ENCODE results near the gene BCKDHB. TPM values are rescaled to one million over a fixed set of nuclear protein-coding genes. Genes with fewer than 3 reads are reported as not detected.

The BCKDHB gene
- total RNA-seq, 1 experiment from 2014 or later: 24.3 TPM

DNA sequence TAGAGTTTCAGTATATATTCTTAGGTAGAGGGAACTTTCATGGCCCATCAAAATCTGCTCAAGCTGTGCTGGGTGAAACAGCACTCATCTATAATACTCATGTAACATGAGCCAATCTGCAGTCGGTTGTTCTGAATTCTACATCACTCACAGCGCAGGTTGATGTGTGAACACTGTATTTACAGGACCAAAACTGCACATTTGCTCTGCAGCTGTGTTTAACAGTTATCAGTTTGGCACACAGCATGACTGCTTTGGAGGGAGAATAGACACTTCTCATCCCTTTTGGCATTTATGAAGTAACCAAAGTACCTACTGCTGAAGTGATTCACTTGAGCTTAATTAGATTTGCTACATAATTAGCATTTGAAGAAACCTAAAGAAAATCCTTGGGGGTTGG, 225.1 kb downstream of the BCKDHB start (continued):
- TF ChIP-seq, protein P1, sequence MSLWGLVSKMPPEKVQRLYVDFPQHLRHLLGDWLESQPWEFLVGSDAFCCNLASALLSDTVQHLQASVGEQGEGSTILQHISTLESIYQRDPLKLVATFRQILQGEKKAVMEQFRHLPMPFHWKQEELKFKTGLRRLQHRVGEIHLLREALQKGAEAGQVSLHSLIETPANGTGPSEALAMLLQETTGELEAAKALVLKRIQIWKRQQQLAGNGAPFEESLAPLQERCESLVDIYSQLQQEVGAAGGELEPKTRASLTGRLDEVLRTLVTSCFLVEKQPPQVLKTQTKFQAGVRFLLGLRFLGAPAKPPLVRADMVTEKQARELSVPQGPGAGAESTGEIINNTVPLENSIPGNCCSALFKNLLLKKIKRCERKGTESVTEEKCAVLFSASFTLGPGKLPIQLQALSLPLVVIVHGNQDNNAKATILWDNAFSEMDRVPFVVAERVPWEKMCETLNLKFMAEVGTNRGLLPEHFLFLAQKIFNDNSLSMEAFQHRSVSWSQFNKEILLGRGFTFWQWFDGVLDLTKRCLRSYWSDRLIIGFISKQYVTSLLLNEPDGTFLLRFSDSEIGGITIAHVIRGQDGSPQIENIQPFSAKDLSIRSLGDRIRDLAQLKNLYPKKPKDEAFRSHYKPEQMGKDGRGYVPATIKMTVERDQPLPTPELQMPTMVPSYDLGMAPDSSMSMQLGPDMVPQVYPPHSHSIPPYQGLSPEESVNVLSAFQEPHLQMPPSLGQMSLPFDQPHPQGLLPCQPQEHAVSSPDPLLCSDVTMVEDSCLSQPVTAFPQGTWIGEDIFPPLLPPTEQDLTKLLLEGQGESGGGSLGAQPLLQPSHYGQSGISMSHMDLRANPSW (CRISPR knock-in tag; conservative IDR thresholded peaks at IDR 0.05; ENCODE audit: low read depth): no peak
- TF ChIP-seq, protein P2, sequence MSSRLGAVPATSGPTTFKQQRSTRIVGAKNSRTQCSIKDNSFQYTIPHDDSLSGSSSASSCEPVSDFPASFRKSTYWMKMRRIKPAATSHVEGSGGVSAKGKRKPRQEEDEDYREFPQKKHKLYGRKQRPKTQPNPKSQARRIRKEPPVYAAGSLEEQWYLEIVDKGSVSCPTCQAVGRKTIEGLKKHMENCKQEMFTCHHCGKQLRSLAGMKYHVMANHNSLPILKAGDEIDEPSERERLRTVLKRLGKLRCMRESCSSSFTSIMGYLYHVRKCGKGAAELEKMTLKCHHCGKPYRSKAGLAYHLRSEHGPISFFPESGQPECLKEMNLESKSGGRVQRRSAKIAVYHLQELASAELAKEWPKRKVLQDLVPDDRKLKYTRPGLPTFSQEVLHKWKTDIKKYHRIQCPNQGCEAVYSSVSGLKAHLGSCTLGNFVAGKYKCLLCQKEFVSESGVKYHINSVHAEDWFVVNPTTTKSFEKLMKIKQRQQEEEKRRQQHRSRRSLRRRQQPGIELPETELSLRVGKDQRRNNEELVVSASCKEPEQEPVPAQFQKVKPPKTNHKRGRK (CRISPR knock-in tag; IDR thresholded peaks at IDR 0.05; ENCODE audit: borderline replicate concordance): no peak

DNA sequence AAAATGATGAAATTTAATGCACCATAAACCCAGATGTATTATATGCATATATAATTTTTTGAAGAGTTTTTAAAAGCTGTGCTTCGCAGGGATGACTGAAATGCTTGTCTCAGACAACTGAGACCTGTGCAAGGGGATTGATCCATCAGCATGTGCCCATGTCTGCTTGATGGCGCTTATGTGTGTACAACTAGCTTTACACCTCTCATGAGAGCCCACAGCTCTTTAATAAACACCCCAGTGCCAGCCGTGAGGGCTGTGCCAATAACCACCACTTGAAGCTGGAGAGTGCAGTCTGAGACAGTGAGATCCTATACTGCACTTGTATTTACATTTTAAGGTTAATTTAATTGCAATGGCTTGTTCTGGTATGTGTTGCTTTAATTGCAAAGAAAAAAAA, 225.5 kb downstream of the BCKDHB start:
- TF ChIP-seq, protein P3, sequence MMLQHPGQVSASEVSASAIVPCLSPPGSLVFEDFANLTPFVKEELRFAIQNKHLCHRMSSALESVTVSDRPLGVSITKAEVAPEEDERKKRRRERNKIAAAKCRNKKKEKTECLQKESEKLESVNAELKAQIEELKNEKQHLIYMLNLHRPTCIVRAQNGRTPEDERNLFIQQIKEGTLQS (CRISPR knock-in tag; conservative IDR thresholded peaks at IDR 0.05): no peak
- TF ChIP-seq NR2C2 (CRISPR knock-in tag; IDR thresholded peaks at IDR 0.05): no peak
- no peak for TF ChIP-seq ZNF423 (CRISPR knock-in tag; IDR thresholded peaks at IDR 0.05)
- TF ChIP-seq, protein P2 (CRISPR knock-in tag; IDR thresholded peaks at IDR 0.05; ENCODE audit: borderline replicate concordance): no peak
- TF ChIP-seq, protein P4, sequence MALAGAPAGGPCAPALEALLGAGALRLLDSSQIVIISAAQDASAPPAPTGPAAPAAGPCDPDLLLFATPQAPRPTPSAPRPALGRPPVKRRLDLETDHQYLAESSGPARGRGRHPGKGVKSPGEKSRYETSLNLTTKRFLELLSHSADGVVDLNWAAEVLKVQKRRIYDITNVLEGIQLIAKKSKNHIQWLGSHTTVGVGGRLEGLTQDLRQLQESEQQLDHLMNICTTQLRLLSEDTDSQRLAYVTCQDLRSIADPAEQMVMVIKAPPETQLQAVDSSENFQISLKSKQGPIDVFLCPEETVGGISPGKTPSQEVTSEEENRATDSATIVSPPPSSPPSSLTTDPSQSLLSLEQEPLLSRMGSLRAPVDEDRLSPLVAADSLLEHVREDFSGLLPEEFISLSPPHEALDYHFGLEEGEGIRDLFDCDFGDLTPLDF (CRISPR knock-in tag; IDR thresholded peaks at IDR 0.05): no peak
- TF ChIP-seq ZNF396 (CRISPR knock-in tag; IDR thresholded peaks at IDR 0.05; ENCODE audit: borderline replicate concordance): no peak
- no peak for TF ChIP-seq TEAD1 (CRISPR knock-in tag; IDR thresholded peaks at IDR 0.05)
- Mint-ChIP-seq H3K4me1 (peaks cover 91% of the 10 kb centered on the region), H3K27me3 (ENCODE audit: low read depth) (no peaks in the 10 kb centered on the region), H3K9me3 (no peaks in the 10 kb centered on the region), H3K36me3 (no peaks in the 10 kb centered on the region), H3K4me3 (peak overlapping the region; percentile 47), H3K27ac (no peak overlapping the region; the same call in 1 of the 2 replicates)
- CTCF ChIA-PET: interaction anchor here (0.7 to 1.8 kb wide), 6 partner anchors 10 to 383 kb away, joined by 3 to 9 read pairs (median 3); no protein-coding TSS in a partner anchor
- DNase-seq (ENCODE audit: low spot score): no peak
- ATAC-seq: peak; percentile 22
- POLR2A ChIA-PET: interaction anchor here (0.7 kb wide), 2 partner anchors 10 to 1420 kb away, joined by 3 read pairs; partner anchors contain the start of gene TENT5A

DNA sequence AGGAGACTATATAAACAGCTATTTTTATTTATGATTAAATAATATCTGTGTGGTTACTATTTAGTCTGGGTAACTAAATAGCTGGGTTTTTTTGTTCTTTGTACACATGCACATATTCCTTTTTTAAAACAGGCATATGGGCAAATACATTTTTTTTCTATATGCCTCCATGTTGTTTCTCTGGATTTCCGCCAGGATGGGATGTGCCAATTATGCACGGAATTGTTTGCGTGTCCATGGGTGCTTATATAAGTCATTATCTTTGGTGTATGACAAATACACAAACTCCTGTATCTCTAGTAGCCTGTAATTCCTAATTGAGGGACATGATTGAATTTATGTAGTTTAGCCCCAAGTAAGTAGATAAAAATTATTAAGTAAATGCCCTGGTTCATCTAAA, 226.9 kb downstream of the BCKDHB start:
- no peak for TF ChIP-seq NR2C2 (CRISPR knock-in tag; IDR thresholded peaks at IDR 0.05)
- DNase-seq (ENCODE audit: low spot score) (no peak), ATAC-seq (no peak)
- Mint-ChIP-seq H3K27ac (no peak overlapping the region), H3K4me1 (peaks cover 86% of the 10 kb centered on the region), H3K36me3 (no peaks in the 10 kb centered on the region), H3K27me3 (ENCODE audit: low read depth) (no peaks in the 10 kb centered on the region), H3K4me3 (no peak overlapping the region), H3K9me3 (no peaks in the 10 kb centered on the region)
- ChIA-PET CTCF (no interaction called here), POLR2A (no interaction called here)

DNA sequence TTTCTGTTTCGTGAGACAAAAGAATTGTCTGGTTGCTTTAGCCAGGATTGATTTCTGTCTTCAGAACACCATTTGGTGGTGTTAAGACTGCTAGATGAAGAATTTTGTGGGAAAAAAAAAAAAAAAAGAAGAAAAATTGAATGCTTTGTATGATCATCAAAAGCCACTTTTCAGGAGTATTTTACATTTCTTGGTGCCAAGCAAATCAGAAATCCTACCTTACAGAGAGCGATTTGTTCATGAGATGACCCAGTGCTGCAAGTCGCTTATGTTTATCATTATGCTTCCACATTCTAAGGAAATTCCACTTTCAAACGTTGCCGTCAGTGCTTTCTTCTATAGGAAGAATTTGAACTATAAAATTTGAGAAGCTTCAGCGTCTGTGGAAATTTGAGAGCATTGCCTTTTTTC, 228.7 kb downstream of the BCKDHB start:
- peak overlapping the region; percentile 69 for H3K27ac Mint-ChIP-seq
- no peak for ATAC-seq
- no peak for DNase-seq (ENCODE audit: low spot score)
- H3K4me1 Mint-ChIP-seq: peaks cover 76% of the 10 kb centered on the region
- H3K4me3 Mint-ChIP-seq: peak overlapping the region; percentile 46
- H3K27me3 Mint-ChIP-seq (ENCODE audit: low read depth): no peaks in the 10 kb centered on the region
- no peaks in the 10 kb centered on the region for H3K36me3 Mint-ChIP-seq
- ChIA-PET POLR2A (no interaction called here), CTCF (no interaction called here)
- no peaks in the 10 kb centered on the region for H3K9me3 Mint-ChIP-seq
- TF ChIP-seq MYBL2 (CRISPR knock-in tag; IDR thresholded peaks at IDR 0.05) (no peak), SP1 (CRISPR knock-in tag; conservative IDR thresholded peaks at IDR 0.05) (no peak), TCF7 (CRISPR knock-in tag; IDR thresholded peaks at IDR 0.05; ENCODE audit: low read depth) (no peak), FOXJ3 (CRISPR knock-in tag; IDR thresholded peaks at IDR 0.05; ENCODE audit: borderline replicate concordance) (no peak), ZBTB21 (CRISPR knock-in tag; IDR thresholded peaks at IDR 0.05; ENCODE audit: borderline replicate concordance) (no peak), PRRX2 (CRISPR knock-in tag; IDR thresholded peaks at IDR 0.05) (no peak), NFYB (CRISPR knock-in tag; conservative IDR thresholded peaks at IDR 0.05; ENCODE audit: low read depth) (no peak), NR1H2 (CRISPR knock-in tag; IDR thresholded peaks at IDR 0.05) (no peak), JAZF1 (CRISPR knock-in tag; IDR thresholded peaks at IDR 0.05) (no peak), ZNF232 (CRISPR knock-in tag; IDR thresholded peaks at IDR 0.05) (no peak), NFE2L1 (CRISPR knock-in tag; IDR thresholded peaks at IDR 0.05) (no peak), GABPB1 (CRISPR knock-in tag; IDR thresholded peaks at IDR 0.05) (no peak), ZNF138 (CRISPR knock-in tag; conservative IDR thresholded peaks at IDR 0.05) (no peak)
- TF ChIP-seq, protein P5, sequence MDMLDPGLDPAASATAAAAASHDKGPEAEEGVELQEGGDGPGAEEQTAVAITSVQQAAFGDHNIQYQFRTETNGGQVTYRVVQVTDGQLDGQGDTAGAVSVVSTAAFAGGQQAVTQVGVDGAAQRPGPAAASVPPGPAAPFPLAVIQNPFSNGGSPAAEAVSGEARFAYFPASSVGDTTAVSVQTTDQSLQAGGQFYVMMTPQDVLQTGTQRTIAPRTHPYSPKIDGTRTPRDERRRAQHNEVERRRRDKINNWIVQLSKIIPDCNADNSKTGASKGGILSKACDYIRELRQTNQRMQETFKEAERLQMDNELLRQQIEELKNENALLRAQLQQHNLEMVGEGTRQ (CRISPR knock-in tag; IDR thresholded peaks at IDR 0.05): no peak
- TF ChIP-seq, protein P6, sequence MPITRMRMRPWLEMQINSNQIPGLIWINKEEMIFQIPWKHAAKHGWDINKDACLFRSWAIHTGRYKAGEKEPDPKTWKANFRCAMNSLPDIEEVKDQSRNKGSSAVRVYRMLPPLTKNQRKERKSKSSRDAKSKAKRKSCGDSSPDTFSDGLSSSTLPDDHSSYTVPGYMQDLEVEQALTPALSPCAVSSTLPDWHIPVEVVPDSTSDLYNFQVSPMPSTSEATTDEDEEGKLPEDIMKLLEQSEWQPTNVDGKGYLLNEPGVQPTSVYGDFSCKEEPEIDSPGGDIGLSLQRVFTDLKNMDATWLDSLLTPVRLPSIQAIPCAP (CRISPR knock-in tag; IDR thresholded peaks at IDR 0.05): no peak

All from WTC11 (cell line).